Measurements from ENCODE around the gene PLCB3.

The PLCB3 gene

DNA sequence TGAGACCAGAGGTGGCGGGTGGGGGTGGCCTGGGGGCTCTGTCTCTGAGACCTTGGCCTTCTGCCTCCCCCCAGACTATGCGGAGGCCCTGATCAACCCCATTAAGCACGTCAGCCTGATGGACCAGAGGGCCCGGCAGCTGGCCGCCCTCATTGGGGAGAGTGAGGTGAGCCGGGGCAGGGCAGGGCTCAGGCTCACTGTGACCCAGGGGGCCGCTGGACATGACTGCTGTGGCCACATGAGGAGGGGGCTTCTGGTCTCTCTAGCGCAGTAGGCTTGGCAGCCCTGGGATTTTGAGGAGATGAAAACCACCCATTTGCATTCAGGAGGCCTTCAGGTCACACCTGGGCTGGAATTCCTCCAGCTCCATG, 12.6 kb downstream of the PLCB3 start:
- Histone ChIP-seq H3K9ac (ENCODE audit: low read length) (no peak overlapping the region), H3F3A (ENCODE audit: insufficient read depth, low read length) (no peaks in the 10 kb centered on the region), H4K20me1 (ENCODE audit: insufficient read depth, low read length) (no peaks in the 10 kb centered on the region), H3K9me3 (ENCODE audit: low read length) (no peaks in the 10 kb centered on the region), H3K27ac (ENCODE audit: low read depth, low read length, poor library complexity, severe bottlenecking) (no peak overlapping the region), H3K4me2 (ENCODE audit: low read length) (no peak overlapping the region), H3K4me1 (ENCODE audit: insufficient read depth, low read length, severe bottlenecking) (peaks cover 13% of the 10 kb centered on the region), H3K27me3 (ENCODE audit: insufficient read depth, low read length) (no peaks in the 10 kb centered on the region), H3K36me3 (ENCODE audit: insufficient read depth, low read length) (peaks cover 28% of the 10 kb centered on the region), H3K4me3 (ENCODE audit: low read depth, low read length, poor library complexity, severe bottlenecking) (no peak overlapping the region), H2AFZ (ENCODE audit: low read length) (no peak overlapping the region), H3K79me2 (ENCODE audit: insufficient read depth, low read length) (no peaks in the 10 kb centered on the region), H3K9me2 (ENCODE audit: low read depth, low read length) (no peaks in the 10 kb centered on the region)
- TF ChIP-seq EZH2 (IDR thresholded peaks at IDR 0.05; ENCODE audit: borderline replicate concordance, low read length) (no peak), CTCF (IDR thresholded peaks at IDR 0.05; ENCODE audit: low read length) (no peak)

GRCh38 chr11:64264371-64264852, 13.1 kb downstream of the PLCB3 start:
- peaks cover 23% of the 10 kb centered on the region for H3K36me3 ChIP-seq (ENCODE audit: insufficient read depth, low read length)

GRCh38 chr11:64265176-64266160, 14.1 kb downstream of the PLCB3 start:
- Histone ChIP-seq H4K20me1 (ENCODE audit: insufficient read depth, low read length) (no peaks in the 10 kb centered on the region), H3K9ac (ENCODE audit: low read length) (no peak overlapping the region), H3K9me2 (ENCODE audit: low read depth, low read length) (no peaks in the 10 kb centered on the region), H3K27ac (ENCODE audit: low read depth, low read length, poor library complexity, severe bottlenecking) (no peak overlapping the region), H3K79me2 (ENCODE audit: insufficient read depth, low read length) (no peaks in the 10 kb centered on the region), H2AFZ (ENCODE audit: low read length) (no peak overlapping the region), H3K4me1 (ENCODE audit: insufficient read depth, low read length, severe bottlenecking) (peaks cover 16% of the 10 kb centered on the region), H3K36me3 (ENCODE audit: insufficient read depth, low read length) (peaks cover 14% of the 10 kb centered on the region), H3K4me3 (ENCODE audit: low read depth, low read length, poor library complexity, severe bottlenecking) (no peak overlapping the region), H3K4me2 (ENCODE audit: low read length) (no peak overlapping the region), H3F3A (ENCODE audit: insufficient read depth, low read length) (no peaks in the 10 kb centered on the region), H3K27me3 (ENCODE audit: insufficient read depth, low read length) (no peaks in the 10 kb centered on the region), H3K9me3 (ENCODE audit: low read length) (no peaks in the 10 kb centered on the region)
- TF ChIP-seq CTCF (IDR thresholded peaks at IDR 0.05; ENCODE audit: low read length) = no peak
- no peak for TF ChIP-seq EZH2 (IDR thresholded peaks at IDR 0.05; ENCODE audit: borderline replicate concordance, low read length)

More at GRCh38 chr11:64264371-64264852, 13.1 kb downstream of the PLCB3 start:
- Histone ChIP-seq H3K79me2 (ENCODE audit: insufficient read depth, low read length) (no peaks in the 10 kb centered on the region), H3K4me1 (ENCODE audit: insufficient read depth, low read length, severe bottlenecking) (peaks cover 16% of the 10 kb centered on the region), H3F3A (ENCODE audit: insufficient read depth, low read length) (no peaks in the 10 kb centered on the region), H3K9ac (ENCODE audit: low read length) (no peak overlapping the region), H2AFZ (ENCODE audit: low read length) (no peak overlapping the region), H3K9me2 (ENCODE audit: low read depth, low read length) (no peaks in the 10 kb centered on the region), H3K27ac (ENCODE audit: low read depth, low read length, poor library complexity, severe bottlenecking) (no peak overlapping the region), H3K9me3 (ENCODE audit: low read length) (no peaks in the 10 kb centered on the region), H3K4me3 (ENCODE audit: low read depth, low read length, poor library complexity, severe bottlenecking) (no peak overlapping the region), H3K27me3 (ENCODE audit: insufficient read depth, low read length) (no peaks in the 10 kb centered on the region), H3K4me2 (ENCODE audit: low read length) (no peak overlapping the region), H4K20me1 (ENCODE audit: insufficient read depth, low read length) (no peaks in the 10 kb centered on the region)
- TF ChIP-seq EZH2 (IDR thresholded peaks at IDR 0.05; ENCODE audit: borderline replicate concordance, low read length) = no peak
- no peak for TF ChIP-seq CTCF (IDR thresholded peaks at IDR 0.05; ENCODE audit: low read length)

Measured in OCI-LY1 (cell line).